ENCODE measurements around the gene HELZ.

- no peak for TF ChIP-seq TP53 (CRISPR knock-in tag; IDR thresholded peaks at IDR 0.05)
- no peak for TF ChIP-seq USF2 (IDR thresholded peaks at IDR 0.05)
- no peak for TF ChIP-seq CEBPB (IDR thresholded peaks at IDR 0.05)
- TF ChIP-seq EP300 (IDR thresholded peaks at IDR 0.05): no peak
- no peak for TF ChIP-seq RAD21 (conservative IDR thresholded peaks at IDR 0.05 in 1 of 2, IDR thresholded peaks at IDR 0.05 in 1 of 2)
- TF ChIP-seq CTCF (IDR thresholded peaks at IDR 0.05): no peak
- TF ChIP-seq SMC3 (IDR thresholded peaks at IDR 0.05): no peak
- TF ChIP-seq POLR2A (IDR thresholded peaks at IDR 0.05; ENCODE audit: low read length): no peak
- TF ChIP-seq MYC (IDR thresholded peaks at IDR 0.05; ENCODE audit: borderline replicate concordance, low read length): no peak
- TF ChIP-seq RCOR1 (IDR thresholded peaks at IDR 0.05; ENCODE audit: low read depth, low read length): no peak
- TF ChIP-seq ELK1 (IDR thresholded peaks at IDR 0.05; ENCODE audit: low read depth, low read length): no peak
Measured at GRCh38 chr17:67168496-67168895, 76.5 kb downstream of the HELZ start.
